Loucy (cell line): ENCODE measurements around the gene PIGU.

ENCODE experiments used
- EZH2phosphoT487 ChIP-seq: fragments of 200-600 bp; IDR thresholded peaks from 2 replicates; pipeline ENCODE4 v1.6.1; 2018; ENCODE audit warnings: antibody characterized with exemption, mild to moderate bottlenecking, moderate library complexity, borderline replicate concordance
- TF ChIP-seq, protein P1 (sequence below): fragments of 200-600 bp; sonication (generic); conservative IDR thresholded peaks from 2 replicates; pipeline ENCODE4 v1.5.1; 2014; ENCODE audit warnings: mild to moderate bottlenecking, antibody characterized with exemption, low read length

DNA sequence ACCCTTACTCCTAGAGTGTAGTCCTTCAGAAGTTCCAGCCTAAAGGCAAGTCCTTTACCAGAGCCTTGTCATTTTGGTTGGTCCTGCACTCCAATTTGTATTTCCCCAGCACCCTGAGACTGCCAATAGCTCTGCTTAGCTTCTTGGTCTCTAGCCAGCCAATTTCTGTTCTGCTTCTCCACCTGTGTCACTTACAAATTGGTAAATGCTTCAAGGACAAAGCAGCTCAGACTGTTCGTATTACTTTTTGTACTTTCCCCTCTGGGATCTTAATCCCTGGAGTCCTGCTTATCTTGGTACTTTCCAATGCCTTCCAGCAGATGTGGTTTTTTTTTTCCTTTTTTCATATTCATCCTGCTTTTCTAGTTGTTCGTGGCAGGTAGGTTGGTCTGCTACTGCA lies 25.7 kb downstream of the PIGU start:
- TF ChIP-seq, protein P1, sequence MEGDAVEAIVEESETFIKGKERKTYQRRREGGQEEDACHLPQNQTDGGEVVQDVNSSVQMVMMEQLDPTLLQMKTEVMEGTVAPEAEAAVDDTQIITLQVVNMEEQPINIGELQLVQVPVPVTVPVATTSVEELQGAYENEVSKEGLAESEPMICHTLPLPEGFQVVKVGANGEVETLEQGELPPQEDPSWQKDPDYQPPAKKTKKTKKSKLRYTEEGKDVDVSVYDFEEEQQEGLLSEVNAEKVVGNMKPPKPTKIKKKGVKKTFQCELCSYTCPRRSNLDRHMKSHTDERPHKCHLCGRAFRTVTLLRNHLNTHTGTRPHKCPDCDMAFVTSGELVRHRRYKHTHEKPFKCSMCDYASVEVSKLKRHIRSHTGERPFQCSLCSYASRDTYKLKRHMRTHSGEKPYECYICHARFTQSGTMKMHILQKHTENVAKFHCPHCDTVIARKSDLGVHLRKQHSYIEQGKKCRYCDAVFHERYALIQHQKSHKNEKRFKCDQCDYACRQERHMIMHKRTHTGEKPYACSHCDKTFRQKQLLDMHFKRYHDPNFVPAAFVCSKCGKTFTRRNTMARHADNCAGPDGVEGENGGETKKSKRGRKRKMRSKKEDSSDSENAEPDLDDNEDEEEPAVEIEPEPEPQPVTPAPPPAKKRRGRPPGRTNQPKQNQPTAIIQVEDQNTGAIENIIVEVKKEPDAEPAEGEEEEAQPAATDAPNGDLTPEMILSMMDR: no peak
- no peak for TF ChIP-seq EZH2phosphoT487
